Stomach (tissue), 4 donors: ENCODE measurements around the gene U2AF1.
"Not testable (repeated sequence)": the region's sequence is repeated elsewhere in the genome, so short reads cannot be mapped to it uniquely, and the experiment has no call there.

ENCODE experiments used
- EP300 ChIP-seq: sonication (generic); formaldehyde crosslinking; IDR thresholded peaks from one replicate; pipeline ENCODE4 v1.6.1; 2017; ENCODE audit warnings: antibody characterized with exemption
- POLR2A ChIP-seq, 4 donors: fragments of 450-650 bp; IDR thresholded peaks; one replicate each; pipeline ENCODE4 v1.6.1; 2016; ENCODE audit warnings: antibody characterized with exemption in 4 of 4, control low read depth in 2 of 4, mild to moderate bottlenecking in 1 of 4, moderate library complexity in 1 of 4
- POLR2AphosphoS5 ChIP-seq, 3 donors: sonication (generic); formaldehyde crosslinking; IDR thresholded peaks; one replicate each; pipeline ENCODE4 v1.6.1; 2016; ENCODE audit warnings: antibody characterized with exemption in 3 of 3
- TF ChIP-seq, protein P1 (sequence below), 7 experiments: fragments of 450-650 bp in 4 of 7; fragments of 200-600 bp in 3 of 7; sonication (generic) in 3 of 7; IDR thresholded peaks; one replicate each; pipeline ENCODE4 v1.5.1; 2016 to 2019; ENCODE audit warnings: antibody characterized with exemption in 7 of 7, control low read depth in 2 of 7, mild to moderate bottlenecking in 1 of 7

GRCh38 chr21:43072742-43073141 is 34.6 kb downstream of the U2AF1 start:
- TF ChIP-seq POLR2A (IDR thresholded peaks at IDR 0.05); EP300; POLR2AphosphoS5 (IDR thresholded peaks at IDR 0.05): not testable (repeated sequence)
- TF ChIP-seq, protein P1, sequence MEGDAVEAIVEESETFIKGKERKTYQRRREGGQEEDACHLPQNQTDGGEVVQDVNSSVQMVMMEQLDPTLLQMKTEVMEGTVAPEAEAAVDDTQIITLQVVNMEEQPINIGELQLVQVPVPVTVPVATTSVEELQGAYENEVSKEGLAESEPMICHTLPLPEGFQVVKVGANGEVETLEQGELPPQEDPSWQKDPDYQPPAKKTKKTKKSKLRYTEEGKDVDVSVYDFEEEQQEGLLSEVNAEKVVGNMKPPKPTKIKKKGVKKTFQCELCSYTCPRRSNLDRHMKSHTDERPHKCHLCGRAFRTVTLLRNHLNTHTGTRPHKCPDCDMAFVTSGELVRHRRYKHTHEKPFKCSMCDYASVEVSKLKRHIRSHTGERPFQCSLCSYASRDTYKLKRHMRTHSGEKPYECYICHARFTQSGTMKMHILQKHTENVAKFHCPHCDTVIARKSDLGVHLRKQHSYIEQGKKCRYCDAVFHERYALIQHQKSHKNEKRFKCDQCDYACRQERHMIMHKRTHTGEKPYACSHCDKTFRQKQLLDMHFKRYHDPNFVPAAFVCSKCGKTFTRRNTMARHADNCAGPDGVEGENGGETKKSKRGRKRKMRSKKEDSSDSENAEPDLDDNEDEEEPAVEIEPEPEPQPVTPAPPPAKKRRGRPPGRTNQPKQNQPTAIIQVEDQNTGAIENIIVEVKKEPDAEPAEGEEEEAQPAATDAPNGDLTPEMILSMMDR (IDR thresholded peaks at IDR 0.05): not testable (repeated sequence)
